Activated naive CD8-positive, alpha-beta T cell (primary cell): ENCODE data around the gene ICA1L.
"Not testable (repeated sequence)": the region's sequence is repeated elsewhere in the genome, so short reads cannot be mapped to it uniquely, and the experiment has no call there.

Source experiments
- H3K27ac Mint-ChIP-seq: one replicate; pipeline ENCODE4 v1.8.0; 2021; ENCODE audit warnings: mixed read lengths
- H3K27me3 Mint-ChIP-seq: one replicate; pipeline ENCODE4 v1.8.0; 2021; ENCODE audit warnings: mixed read lengths
- H3K36me3 Mint-ChIP-seq: one replicate; pipeline ENCODE4 v1.8.0; 2021; ENCODE audit warnings: mixed read lengths
- H3K4me1 Mint-ChIP-seq: one replicate; pipeline ENCODE4 v1.8.0; 2021; ENCODE audit warnings: low read depth, mixed read lengths
- H3K4me3 Mint-ChIP-seq: one replicate; pipeline ENCODE4 v1.8.0; 2021; ENCODE audit warnings: mild to moderate bottlenecking, mixed read lengths
- H3K9me3 Mint-ChIP-seq: one replicate; pipeline ENCODE4 v1.8.0; 2021; ENCODE audit warnings: low read depth, mixed read lengths

Gene ICA1L

DNA sequence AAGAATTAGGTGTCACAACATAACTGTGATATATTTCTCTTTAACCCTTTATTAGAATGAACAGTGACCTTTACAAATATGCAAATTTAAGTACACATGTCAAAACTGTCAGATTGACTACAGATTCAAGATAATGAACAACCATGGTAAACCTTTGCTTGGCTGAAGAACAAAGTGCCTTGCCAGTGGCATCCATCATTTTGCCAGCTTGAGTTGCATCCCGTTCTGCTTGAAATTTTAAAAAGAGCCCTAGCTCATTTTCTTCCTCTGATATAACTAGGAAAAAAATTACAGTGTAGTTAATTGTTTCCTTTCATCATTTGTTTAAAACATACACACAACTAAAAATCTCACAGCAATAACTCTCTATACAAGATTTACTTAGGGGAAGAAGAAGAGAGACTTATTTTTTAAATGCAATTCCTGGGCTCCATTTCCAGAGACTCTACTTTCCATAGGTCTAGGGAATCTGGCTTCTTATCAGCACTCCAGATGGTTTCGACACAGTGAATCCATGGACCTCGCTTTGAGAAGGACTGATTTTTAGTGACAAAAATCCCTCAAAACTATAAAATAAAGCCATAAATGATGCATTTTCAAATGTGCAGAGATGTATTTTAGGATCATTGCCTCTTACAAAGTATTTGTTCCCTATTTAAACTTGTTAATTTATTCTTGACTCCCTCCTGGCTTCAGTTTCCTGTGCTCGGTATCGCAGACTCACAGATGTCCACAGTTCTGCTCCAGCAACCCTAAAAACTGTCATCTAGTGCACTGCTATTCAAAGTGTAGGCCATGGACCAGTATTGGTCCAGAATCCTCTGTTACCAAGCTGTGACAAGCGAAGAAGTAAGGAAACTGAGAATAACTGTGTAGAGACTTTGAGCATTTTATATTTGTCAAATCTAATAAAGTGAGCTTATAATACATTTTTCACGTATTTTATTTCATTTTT lies 50.1 kb downstream of the ICA1L start:
- Mint-ChIP-seq H3K36me3 (peaks cover 4% of the 10 kb centered on the region), H3K9me3 (no peaks in the 10 kb centered on the region), H3K27ac (no peak overlapping the region), H3K4me1 (no peaks in the 10 kb centered on the region), H3K4me3 (no peak overlapping the region), H3K27me3 (no peaks in the 10 kb centered on the region)

DNA sequence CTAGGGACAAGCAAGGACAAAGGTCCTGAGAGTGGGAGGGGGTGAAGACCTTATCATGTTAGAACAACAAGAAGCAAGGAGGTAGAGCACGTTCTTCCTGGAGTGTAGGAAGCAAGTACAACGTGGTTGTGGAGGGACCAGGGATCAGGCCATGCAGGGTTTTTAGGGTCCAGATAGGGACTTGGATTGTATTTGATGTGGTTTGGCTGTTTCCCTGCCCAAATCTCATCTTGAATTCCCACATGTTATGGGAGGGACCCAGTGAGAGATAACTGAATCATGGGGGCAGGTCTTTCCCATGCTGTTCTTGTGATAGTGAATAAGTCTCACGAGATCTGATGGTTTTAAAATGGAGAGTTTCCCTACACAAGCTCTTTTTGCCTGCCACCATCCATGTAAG lies 53.2 kb downstream of the ICA1L start:
- peaks cover 8% of the 10 kb centered on the region for H3K9me3 Mint-ChIP-seq
- no peaks in the 10 kb centered on the region for H3K27me3 Mint-ChIP-seq
- H3K27ac Mint-ChIP-seq: no peak overlapping the region
- peaks cover 11% of the 10 kb centered on the region for H3K36me3 Mint-ChIP-seq
- no peak overlapping the region for H3K4me3 Mint-ChIP-seq
- no peaks in the 10 kb centered on the region for H3K4me1 Mint-ChIP-seq

DNA sequence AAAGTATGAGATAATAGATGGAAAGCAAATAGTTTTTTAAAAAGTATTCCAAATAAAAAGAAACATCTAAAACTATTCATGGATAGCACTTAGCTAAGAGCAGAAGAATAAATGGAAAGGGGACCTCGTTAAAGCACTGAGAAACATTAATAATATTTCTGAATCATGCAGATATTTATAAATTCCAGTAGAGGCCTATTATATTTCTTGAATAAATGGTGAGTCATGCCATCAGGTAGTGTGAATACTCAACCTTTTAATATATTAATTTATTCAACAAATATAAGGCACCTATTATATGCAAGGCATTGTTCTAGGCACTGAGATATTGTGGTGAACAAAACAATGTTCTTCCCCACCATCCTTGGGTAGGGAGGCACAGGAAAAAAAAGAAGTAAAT lies 53.8 kb downstream of the ICA1L start:
- no peak overlapping the region for H3K4me3 Mint-ChIP-seq
- peaks cover 8% of the 10 kb centered on the region for H3K9me3 Mint-ChIP-seq
- no peak overlapping the region for H3K27ac Mint-ChIP-seq
- no peaks in the 10 kb centered on the region for H3K4me1 Mint-ChIP-seq
- no peaks in the 10 kb centered on the region for H3K27me3 Mint-ChIP-seq
- peaks cover 11% of the 10 kb centered on the region for H3K36me3 Mint-ChIP-seq

DNA sequence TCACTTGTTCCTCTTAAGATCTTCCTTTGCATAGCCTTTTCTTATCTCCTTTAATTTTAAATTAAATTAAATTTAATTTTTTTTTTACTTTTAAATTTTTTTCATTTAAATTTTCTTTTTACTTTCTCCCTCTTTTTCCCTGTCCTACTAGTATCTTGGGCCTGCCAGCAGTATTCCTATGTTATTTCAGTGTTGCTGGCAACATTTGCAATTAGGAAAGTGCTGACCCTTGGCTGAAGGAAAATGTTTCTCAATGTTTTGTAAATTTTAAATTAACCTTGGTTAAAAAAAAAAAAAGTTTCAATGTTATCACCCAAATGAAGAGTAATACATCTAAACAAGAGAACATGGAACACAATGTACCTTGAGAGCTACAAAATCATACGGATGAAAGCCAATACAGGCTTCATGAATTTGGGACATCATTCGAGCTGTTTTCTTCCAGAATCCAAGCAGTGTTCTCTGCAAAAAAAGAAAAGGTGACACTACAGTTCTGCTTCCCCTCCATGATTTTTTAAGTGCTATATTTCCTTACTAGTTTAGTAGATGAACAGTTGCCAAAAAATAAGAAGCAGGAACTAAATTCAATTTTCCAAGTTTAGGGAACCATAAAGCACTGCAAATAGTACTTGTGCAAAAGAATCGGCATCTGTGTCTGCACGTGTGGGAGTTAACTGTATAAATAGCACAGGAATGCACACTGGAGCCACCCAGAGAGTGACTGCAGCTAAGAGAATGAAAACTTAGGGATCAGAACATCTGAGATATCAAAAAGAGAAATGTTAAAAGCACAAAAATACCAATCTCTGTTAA lies 55.8 kb downstream of the ICA1L start:
- H3K4me3 Mint-ChIP-seq: no peak overlapping the region
- H3K4me1 Mint-ChIP-seq: no peaks in the 10 kb centered on the region
- H3K27me3 Mint-ChIP-seq: no peaks in the 10 kb centered on the region
- H3K36me3 Mint-ChIP-seq: peaks cover 14% of the 10 kb centered on the region
- H3K27ac Mint-ChIP-seq: no peak overlapping the region
- peaks cover 8% of the 10 kb centered on the region for H3K9me3 Mint-ChIP-seq

DNA sequence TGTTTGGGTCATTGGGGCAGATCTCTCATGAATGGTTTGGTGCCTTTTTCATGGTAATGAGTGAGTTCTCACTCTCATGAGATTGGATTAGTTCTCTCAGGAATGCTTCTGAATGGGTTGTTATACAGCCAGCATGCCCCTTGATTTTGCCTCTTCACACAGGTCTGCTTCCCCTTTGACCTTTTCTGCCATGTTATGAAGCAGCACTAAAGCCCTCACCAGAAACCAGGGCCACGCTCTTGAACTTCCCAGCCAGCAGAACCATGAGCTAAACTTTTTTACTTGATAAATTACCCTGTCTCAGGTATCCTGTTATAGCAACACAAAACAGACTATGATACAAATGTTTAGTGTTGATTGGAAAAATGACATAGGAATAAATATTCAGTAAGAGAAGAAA lies 57.3 kb downstream of the ICA1L start:
- Mint-ChIP-seq H3K27me3 (no peaks in the 10 kb centered on the region), H3K4me3 (no peak overlapping the region), H3K9me3 (peaks cover 8% of the 10 kb centered on the region), H3K36me3 (peaks cover 20% of the 10 kb centered on the region), H3K27ac (no peak overlapping the region), H3K4me1 (no peaks in the 10 kb centered on the region)

DNA sequence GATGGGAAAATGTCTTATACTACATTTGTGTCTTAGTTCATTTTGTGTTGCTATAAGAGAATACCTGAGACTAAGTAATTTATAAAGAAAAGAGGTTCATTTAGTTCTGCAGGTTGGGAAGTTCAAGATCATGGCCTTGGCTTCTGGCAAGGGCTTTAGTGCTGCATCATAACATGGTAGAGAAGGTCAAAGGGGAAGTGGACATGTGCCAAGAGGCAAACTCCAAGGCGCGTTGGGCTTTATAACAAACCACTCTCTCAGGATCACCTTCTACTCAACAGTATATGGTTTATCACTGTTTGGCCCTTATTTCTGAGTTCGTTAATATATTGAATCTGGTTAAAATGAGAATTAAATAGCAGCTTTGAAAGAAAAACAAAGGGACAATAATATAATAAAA lies 58.2 kb downstream of the ICA1L start:
- H3K9me3 Mint-ChIP-seq: peaks cover 8% of the 10 kb centered on the region

DNA sequence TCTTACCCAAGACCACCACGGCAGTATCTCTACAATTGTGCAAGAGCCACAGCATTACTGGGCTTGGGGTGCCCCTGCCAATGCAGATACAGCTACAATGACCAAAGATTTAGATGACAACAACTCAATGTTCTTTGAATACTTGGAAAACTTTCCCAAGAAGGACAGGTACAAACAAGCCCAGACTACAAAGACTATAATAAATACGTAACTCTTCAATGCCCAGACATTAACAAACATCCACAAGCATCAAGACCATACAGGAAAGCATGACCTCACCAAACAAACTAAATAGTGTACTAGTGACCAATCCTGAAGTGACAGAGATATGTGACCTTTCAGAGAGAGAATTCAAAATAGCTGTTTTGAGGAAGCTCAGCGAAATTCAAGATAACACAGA lies 62.8 kb downstream of the ICA1L start:
- no peak overlapping the region for H3K27ac Mint-ChIP-seq
- H3K4me3 Mint-ChIP-seq: no peak overlapping the region
- H3K36me3 Mint-ChIP-seq: peaks cover 23% of the 10 kb centered on the region
- H3K27me3 Mint-ChIP-seq: no peaks in the 10 kb centered on the region
- peaks cover 1% of the 10 kb centered on the region for H3K9me3 Mint-ChIP-seq
- no peaks in the 10 kb centered on the region for H3K4me1 Mint-ChIP-seq

More for the DNA sequence above, 58.2 kb downstream of the ICA1L start:
- Mint-ChIP-seq H3K4me3 (no peak overlapping the region), H3K36me3 (peaks cover 25% of the 10 kb centered on the region), H3K27ac (no peak overlapping the region), H3K4me1 (no peaks in the 10 kb centered on the region), H3K27me3 (no peaks in the 10 kb centered on the region)

DNA sequence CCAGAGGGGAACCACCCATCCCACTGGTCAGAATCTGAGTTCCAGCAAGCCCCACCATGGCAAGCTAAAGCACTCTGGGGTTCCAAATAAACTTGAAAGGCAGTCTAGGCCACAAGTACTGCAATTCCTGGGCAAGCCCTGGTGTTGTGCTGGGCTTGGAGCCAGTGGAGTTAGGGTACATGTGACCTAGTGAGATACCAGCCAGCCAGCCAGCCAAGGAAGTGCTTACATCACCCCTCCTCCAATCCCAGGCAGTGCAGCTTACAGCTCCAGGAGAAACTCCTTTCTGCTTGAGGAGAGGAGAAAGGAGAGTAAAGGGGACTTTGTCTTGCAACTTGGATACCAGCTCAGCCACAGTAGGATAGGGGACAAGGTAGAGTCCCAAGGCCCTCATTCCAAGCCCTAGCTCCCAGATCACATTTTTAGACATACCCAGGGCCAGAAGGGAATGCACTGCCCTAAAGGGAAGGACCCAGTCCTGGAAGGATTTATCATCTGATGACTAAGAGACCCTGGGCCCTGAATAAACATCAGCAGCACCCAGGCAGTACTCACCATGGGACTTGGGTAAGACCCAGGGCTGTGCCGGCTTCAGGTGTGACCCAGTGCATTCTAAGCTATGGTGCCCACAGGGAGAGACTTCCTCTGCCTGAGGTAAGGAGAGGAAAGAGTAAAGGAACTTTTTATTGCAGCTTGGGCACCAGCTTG lies 64.0 kb downstream of the ICA1L start:
- H3K4me1 Mint-ChIP-seq, H3K9me3 Mint-ChIP-seq, H3K27ac Mint-ChIP-seq, H3K27me3 Mint-ChIP-seq, H3K4me3 Mint-ChIP-seq: not testable (repeated sequence)
- peaks cover 23% of the 10 kb centered on the region for H3K36me3 Mint-ChIP-seq

DNA sequence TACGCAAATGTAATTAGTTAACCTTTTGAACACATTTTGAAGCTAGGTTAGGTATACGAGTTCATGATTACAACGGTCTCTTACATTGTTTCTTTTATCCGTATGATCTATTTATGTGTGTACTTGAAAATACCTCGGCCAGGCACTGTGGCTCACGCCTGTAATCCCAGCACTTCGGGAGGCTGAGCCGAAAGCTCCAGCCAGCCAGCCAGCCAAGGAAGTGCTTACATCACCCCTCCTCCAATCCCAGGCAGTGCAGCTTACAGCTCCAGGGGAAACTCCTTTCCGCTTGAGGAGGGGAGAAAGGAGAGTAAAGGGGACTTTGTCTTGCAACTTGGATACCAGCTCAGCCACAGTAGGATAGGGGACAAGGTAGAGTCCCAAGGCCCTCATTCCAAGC lies 65.7 kb downstream of the ICA1L start:
- not testable (repeated sequence) for H3K27me3 Mint-ChIP-seq, H3K4me1 Mint-ChIP-seq, H3K9me3 Mint-ChIP-seq, H3K27ac Mint-ChIP-seq, H3K4me3 Mint-ChIP-seq
- peaks cover 23% of the 10 kb centered on the region for H3K36me3 Mint-ChIP-seq

DNA sequence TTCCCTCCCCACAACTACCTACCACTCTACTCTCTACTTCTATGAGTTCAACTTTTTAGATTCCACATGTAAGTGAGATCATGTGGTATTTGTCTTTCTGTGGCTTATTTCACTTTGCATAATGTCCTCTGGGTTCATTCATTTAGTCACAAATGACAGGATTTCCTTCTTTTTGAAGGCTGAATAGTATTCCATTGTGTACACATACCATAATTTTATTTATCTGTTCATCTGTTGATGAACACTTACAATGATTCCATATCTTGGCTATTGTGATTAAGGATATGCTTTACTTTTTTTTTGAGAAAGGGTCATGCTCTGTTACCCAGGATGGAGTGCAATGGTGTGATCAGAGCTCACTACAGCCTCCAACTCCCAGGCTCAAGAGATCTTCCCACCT lies 73.6 kb downstream of the ICA1L start:
- Mint-ChIP-seq H3K4me1 (no peaks in the 10 kb centered on the region), H3K27ac (no peak overlapping the region), H3K4me3 (no peak overlapping the region), H3K27me3 (no peaks in the 10 kb centered on the region), H3K36me3 (peaks cover 19% of the 10 kb centered on the region), H3K9me3 (peaks cover 4% of the 10 kb centered on the region)

DNA sequence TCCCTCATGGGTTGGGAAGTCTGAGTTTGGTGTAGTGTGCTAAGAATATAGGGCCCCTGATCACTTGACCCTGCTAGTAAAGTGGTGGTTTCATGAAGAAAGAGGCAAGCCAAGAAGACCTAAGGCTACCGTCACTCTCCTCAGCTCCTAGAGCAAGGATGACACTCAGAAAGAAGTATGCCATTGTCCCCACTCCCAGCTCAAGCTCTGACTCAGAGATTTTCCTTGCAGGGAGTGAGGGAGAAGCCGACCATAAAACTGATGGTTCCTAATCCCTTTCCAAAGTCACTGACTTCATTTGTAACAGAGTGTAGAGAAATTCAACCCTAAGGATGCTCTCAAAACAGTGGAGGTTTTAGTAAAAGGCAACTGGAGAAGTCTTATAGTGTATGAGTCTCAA lies 80.9 kb downstream of the ICA1L start:
- no peaks in the 10 kb centered on the region for H3K4me1 Mint-ChIP-seq
- H3K27me3 Mint-ChIP-seq: no peaks in the 10 kb centered on the region
- H3K27ac Mint-ChIP-seq: no peak overlapping the region
- no peak overlapping the region for H3K4me3 Mint-ChIP-seq
- H3K9me3 Mint-ChIP-seq: no peaks in the 10 kb centered on the region
- H3K36me3 Mint-ChIP-seq: peaks cover 26% of the 10 kb centered on the region

DNA sequence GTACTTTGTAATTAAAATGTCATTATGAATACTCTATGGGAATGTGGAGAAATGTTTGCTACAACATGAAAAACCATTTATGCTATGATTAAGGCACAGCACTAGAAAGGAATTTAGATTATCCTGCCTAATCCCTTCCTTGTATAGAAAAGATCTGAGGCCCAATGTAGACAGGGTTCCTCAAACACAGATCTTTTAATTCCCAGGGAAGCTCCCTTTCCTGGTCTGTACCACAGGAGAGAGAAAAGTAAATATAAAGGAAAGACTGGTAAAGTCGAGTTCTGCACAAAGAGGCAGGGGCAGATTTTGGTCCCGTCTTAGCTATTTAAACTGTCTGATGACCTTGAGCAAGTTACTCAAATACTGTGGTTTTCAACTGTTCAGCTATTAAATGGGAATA lies 84.7 kb downstream of the ICA1L start:
- Mint-ChIP-seq H3K9me3 (no peaks in the 10 kb centered on the region), H3K27ac (no peak overlapping the region), H3K4me3 (no peak overlapping the region), H3K36me3 (peaks cover 37% of the 10 kb centered on the region), H3K27me3 (no peaks in the 10 kb centered on the region), H3K4me1 (no peaks in the 10 kb centered on the region)

DNA sequence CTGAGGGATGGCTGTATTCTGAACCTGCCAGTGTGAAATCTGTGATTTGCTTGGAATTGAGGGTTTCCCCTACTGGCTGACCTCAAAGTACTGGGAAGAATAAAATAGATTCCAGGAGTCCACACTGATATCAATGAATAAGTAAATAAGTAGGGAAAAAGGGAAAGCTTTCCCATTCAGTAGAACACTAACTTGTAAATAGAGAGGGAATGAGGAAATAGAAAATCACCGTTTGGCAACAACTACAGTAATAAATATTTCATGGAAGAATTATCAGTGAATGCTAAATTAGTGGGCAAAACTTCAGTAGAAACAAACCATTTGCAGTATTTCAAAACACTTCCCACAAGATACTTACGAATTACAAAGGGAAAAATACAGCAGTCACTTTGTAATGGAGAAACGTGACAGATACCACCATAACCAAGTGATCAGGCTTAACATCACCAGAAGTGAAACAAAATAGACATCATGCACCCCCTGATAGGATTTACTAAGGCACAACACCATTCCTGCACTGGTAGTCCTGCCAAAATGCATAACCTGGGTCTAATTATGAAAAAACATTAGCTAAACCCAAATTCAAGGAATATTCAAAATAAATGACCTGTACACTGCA lies 88.5 kb downstream of the ICA1L start:
- H3K36me3 Mint-ChIP-seq: peaks cover 32% of the 10 kb centered on the region
- H3K4me1 Mint-ChIP-seq: peaks cover 14% of the 10 kb centered on the region
- no peak overlapping the region for H3K27ac Mint-ChIP-seq
- H3K9me3 Mint-ChIP-seq: no peaks in the 10 kb centered on the region
- H3K4me3 Mint-ChIP-seq: no peak overlapping the region
- no peaks in the 10 kb centered on the region for H3K27me3 Mint-ChIP-seq

DNA sequence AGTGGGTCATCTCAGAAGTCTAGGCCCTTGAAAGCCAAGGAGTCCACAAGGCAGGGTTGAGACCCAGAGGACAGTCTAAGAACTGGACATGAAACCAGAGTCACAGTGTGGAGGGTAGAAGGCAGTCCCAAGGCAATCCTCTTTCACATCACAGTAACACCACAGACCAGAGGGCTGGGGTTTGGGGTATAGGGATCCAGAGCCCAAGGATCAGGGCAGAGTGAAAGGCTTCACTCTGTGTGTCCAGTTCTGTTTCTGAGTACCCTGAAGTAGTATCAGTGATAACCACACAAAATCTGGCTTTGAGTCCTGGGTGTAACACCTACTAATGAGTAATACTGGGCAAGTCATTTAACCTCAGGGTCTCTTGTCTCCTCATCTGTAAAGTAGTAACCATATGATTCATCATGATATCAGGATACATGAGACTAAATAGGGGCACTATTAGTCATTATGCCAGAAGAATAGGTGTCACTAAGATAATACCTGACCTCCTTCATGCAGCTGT lies 91.0 kb downstream of the ICA1L start:
- Mint-ChIP-seq H3K27me3 (no peaks in the 10 kb centered on the region), H3K4me3 (no peak overlapping the region), H3K9me3 (no peaks in the 10 kb centered on the region), H3K4me1 (peaks cover 16% of the 10 kb centered on the region), H3K27ac (peak overlapping the region; percentile 46), H3K36me3 (peaks cover 31% of the 10 kb centered on the region)
